DMS 273 (cell line): Measurements from ENCODE around the gene SELENOV.

Experiments
- DNase-seq: peaks from one replicate; lab custom pipeline; 2025; ENCODE audit not compliant: unreplicated experiment; lab: John Stamatoyannopoulos, UW

The SELENOV gene

GRCh38 chr19:39492788-39493187, 22.2 kb upstream of the SELENOV start:
- no peak for DNase-seq

GRCh38 chr19:39494661-39495060, 20.3 kb upstream of the SELENOV start:
- no peak for DNase-seq

- no peak for DNase-seq
Observed at GRCh38 chr19:39496063-39496462, 18.9 kb upstream of the SELENOV start.

GRCh38 chr19:39497701-39497995, 17.3 kb upstream of the SELENOV start:
- no peak for DNase-seq

GRCh38 chr19:39497996-39498797, 16.7 kb upstream of the SELENOV start:
- DNase-seq, result peak; percentile 93

- peak; percentile 77 for DNase-seq
Observed at GRCh38 chr19:39498798-39499642, 15.9 kb upstream of the SELENOV start, which contains the start of gene DLL3. DLL3 (plus strand) TSS chr19:39498947; CDS start chr19:39498975, 28 bp downstream.

GRCh38 chr19:39499932-39500331, 15.0 kb upstream of the SELENOV start:
- DNase-seq, result no peak

GRCh38 chr19:39500543-39500942, 14.4 kb upstream of the SELENOV start:
- no peak for DNase-seq

- DNase-seq, result no peak
Observed at GRCh38 chr19:39501340-39501739, 13.6 kb upstream of the SELENOV start.

- peak; percentile 93 for DNase-seq
Observed at GRCh38 chr19:39502640-39503417, 12.1 kb upstream of the SELENOV start.

- no peak for DNase-seq
Observed at GRCh38 chr19:39506598-39506943, 8.4 kb upstream of the SELENOV start.

GRCh38 chr19:39506944-39507714, 7.8 kb upstream of the SELENOV start:
- peak; percentile 96 for DNase-seq

- DNase-seq, result no peak
Observed at GRCh38 chr19:39507715-39508364, 7.1 kb upstream of the SELENOV start.

- DNase-seq, result no peak
Observed at GRCh38 chr19:39508629-39509028, 6.3 kb upstream of the SELENOV start.

- DNase-seq, result no peak
Observed at GRCh38 chr19:39509233-39509632, 5.7 kb upstream of the SELENOV start.

- peak; percentile 27 for DNase-seq
Observed at GRCh38 chr19:39512988-39513387, 2.0 kb upstream of the SELENOV start.

- DNase-seq, result no peak
Observed at GRCh38 chr19:39515551-39516191, 732 bp downstream of the SELENOV start.

- DNase-seq, result no peak
Observed at GRCh38 chr19:39516270-39516669, 1.3 kb downstream of the SELENOV start.

GRCh38 chr19:39517432-39517831, 2.5 kb downstream of the SELENOV start:
- DNase-seq, result no peak

- DNase-seq, result no peak
Observed at GRCh38 chr19:39518458-39518857, 3.5 kb downstream of the SELENOV start.
